ENCODE data around the gene FOXN3. TPM values are rescaled to one million over a fixed set of nuclear protein-coding genes. Genes with fewer than 3 reads are reported as not detected.

The FOXN3 gene
- total RNA-seq, 1 experiment from 2014 or later: 125 TPM

GRCh38 chr14:89289477-89289876, 127.6 kb downstream of the FOXN3 start:
- no peak overlapping the region for H2BK5ac ChIP-seq (ENCODE audit: insufficient read length, low read length)
- H3K79me1 ChIP-seq (ENCODE audit: insufficient read depth, low read depth, low read length, poor library complexity, severe bottlenecking): peaks cover 5% of the 10 kb centered on the region
- Mint-ChIP-seq H3K27ac (no peak overlapping the region; a peak in 1 of 7 replicates), H3K4me1 (peaks cover 54 to 62% of the 10 kb centered on the region in 2 experiments), H3K27me3 (ENCODE audit: low read depth) (no peaks in the 10 kb centered on the region), H3K9me3 (no peaks in the 10 kb centered on the region), H3K36me3 (ENCODE audit: insufficient read depth in 1 of 3, low read depth in 3 of 3) (peaks cover 34 to 36% (median 34%) of the 10 kb centered on the region in 3 experiments), H3K4me3 (no peak overlapping the region)
- no peaks in the 10 kb centered on the region for H3K27me3 ChIP-seq (ENCODE audit: insufficient read depth, low read length)
- no peak overlapping the region for H3K18ac ChIP-seq (ENCODE audit: insufficient read length, low read depth, low read length)
- no peak overlapping the region for H2BK12ac ChIP-seq (ENCODE audit: insufficient read length, low read depth, low read length)
- H3K9me3 ChIP-seq (ENCODE audit: control insufficient read depth, low read depth, low read length): no peaks in the 10 kb centered on the region
- no peak overlapping the region for H3K4me2 ChIP-seq (ENCODE audit: insufficient read depth, insufficient read length, low read length)
- H3K79me2 ChIP-seq (ENCODE audit: insufficient read depth, low read length): peaks cover 30% of the 10 kb centered on the region; the same call in 1 of the 2 replicates
- DNase-seq: no peak
- no peak overlapping the region for H3K23ac ChIP-seq (ENCODE audit: insufficient read length, low read depth, low read length)
- no CpG with 5 or more reads among the region's 5 CpGs for WGBS (ENCODE audit: extremely low coverage, insufficient read length, low lambda C conversion rate)
- H3K9ac ChIP-seq (ENCODE audit: extremely low read depth, insufficient read length, low read length): no peak overlapping the region
- H4K5ac ChIP-seq (ENCODE audit: insufficient read length, low read depth, low read length): no peak overlapping the region
- H2BK120ac ChIP-seq (ENCODE audit: low read depth, low read length, poor library complexity, severe bottlenecking): no peak overlapping the region
- no peak overlapping the region for H2AK5ac ChIP-seq (ENCODE audit: insufficient read length, low read length)
- no peak overlapping the region for H4K8ac ChIP-seq (replicated peaks; ENCODE audit: insufficient read length, low read depth, low read length)
- H3K14ac ChIP-seq (ENCODE audit: insufficient read depth, low read length): no peak overlapping the region
- no peak overlapping the region for H2BK20ac ChIP-seq (ENCODE audit: low read depth, low read length, poor library complexity, severe bottlenecking)
- no peak overlapping the region for H2BK15ac ChIP-seq (ENCODE audit: low read depth, low read length)
- H3K4me1 ChIP-seq (ENCODE audit: insufficient read depth, low read length): peaks cover 21% of the 10 kb centered on the region; the same call in 1 of the 2 replicates
- H3K23me2 ChIP-seq (ENCODE audit: insufficient read length, low read depth, low read length, poor library complexity, severe bottlenecking): no peaks in the 10 kb centered on the region
- H3K56ac ChIP-seq (ENCODE audit: insufficient read length, low read depth, low read length): no peak overlapping the region
- H4K91ac ChIP-seq (ENCODE audit: insufficient read length, low read depth, low read length): no peak overlapping the region
- H4K20me1 ChIP-seq (ENCODE audit: control insufficient read depth, insufficient read depth, insufficient read length): no peaks in the 10 kb centered on the region
- H2AFZ ChIP-seq (ENCODE audit: low read length): no peak overlapping the region
- TF ChIP-seq CTCF (conservative IDR thresholded peaks at IDR 0.05): no peak
- no peak overlapping the region for H3K27ac ChIP-seq (ENCODE audit: insufficient read length, low read depth, low read length)
- no peak overlapping the region for H3K4ac ChIP-seq (ENCODE audit: low read depth, low read length)
- H3T11ph ChIP-seq (ENCODE audit: low read length): no peak overlapping the region
